Measurements from ENCODE around the gene FADS3. TPM values are rescaled to one million over a fixed set of nuclear protein-coding genes. Genes with fewer than 3 reads are reported as not detected.

FADS3 gene
- total RNA-seq, 1 experiment from 2014 or later = 65.1 TPM

DNA sequence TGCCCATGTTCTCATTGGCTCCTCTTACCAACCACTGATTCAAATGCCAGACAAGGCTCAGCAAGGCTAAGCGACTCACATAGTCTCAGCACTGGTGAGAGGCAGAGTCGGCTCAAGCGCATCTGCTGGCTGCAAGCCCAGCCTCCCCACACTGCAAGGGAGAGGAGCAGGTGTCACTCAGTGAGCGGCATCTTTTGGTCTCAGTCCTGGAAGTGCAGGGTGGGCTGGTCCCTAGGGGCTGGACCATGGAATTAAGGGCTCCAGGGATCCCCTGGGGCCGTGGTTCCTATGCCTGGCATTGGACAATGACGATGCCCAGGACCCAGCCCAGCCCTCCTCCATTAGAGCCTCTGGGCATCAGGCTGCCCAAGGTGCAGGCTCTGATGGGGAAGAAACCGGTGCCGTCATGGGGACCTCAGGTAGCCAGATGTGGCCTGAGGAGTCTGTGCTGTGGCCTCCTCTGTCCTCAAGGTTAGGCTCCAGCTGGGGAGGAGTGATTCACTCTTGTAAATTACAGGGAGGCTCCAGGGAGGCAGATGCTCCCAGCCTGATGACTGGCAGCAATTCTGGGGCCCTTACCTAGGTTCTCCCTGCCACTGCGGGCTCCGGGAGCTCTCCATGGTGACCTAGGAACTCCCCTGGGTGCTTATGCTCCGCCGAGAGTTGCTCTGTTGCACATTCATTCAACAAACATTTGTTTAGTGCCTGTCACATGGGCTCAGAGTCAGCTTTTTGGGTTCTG, 35.2 kb downstream of the FADS3 start:
- no peak for DNase-seq (ENCODE audit: low read depth)

DNA sequence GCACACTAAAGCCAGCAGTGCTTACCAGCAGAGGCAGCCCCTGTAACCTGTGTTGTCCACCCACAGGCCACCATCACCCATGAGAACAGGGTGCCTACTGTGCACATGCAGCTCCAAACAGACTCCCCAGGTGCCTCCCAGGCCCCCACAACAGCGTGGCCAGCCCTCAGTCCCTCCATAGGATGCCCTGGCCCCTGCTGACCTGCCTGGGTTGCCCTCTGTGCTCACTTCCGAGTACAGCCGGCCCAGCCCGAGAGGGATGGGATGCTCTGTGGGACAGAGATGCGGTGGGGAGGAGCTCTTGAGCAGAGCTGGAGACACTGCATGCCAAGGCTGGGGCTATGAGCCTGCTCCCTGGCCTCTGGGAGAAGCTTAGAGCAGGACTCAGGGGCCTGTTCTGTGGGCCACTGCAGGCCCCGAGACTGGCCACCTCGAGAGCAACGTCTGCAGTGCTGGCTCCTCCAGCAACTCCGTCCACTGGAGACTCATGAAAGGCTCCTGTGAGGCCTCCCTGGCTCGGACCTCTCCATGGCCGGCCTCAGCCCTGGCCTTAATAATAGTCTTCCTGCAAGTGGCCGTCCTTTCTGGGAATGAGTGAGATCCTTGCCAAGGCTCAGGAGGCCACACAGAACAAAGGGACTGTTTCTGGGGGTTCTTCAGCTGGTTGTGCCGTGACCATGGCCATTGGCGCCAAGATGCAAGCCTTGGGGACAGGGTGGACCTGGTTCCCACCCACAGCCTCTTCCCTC, 36.2 kb downstream of the FADS3 start:
- no peak for DNase-seq (ENCODE audit: low read depth)

DNA sequence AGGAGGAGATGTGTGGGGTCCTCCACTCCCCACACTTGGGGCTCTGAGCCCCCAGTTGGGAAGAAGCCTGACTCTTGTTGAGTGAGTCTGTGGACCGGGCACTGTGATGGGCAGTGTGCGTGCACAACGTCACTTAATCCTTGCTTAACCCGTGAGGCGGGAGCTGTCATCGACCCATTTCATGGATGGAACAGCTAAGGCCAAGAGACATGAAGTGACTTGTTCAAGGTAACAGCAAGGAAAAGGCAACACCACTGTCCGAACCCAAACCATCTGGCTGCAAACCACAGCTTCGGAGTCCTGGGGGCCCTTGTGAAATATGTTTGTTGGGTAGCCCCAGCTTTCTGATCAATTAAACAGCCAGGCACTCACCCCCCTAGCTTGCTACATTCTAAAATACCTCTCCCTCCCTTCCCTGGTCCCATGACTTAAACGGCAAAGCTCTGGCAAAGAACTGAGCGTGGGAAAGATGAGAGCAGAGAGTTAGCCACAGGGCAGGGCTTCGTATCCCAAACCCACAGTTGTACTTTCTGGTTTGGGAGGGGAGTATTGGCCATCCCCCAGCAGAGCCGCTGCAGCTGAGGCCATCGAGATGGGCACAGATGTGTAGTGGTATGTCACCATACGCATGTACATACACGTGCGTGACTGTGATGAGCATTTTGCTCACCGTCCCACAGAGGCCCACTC, 37.0 kb downstream of the FADS3 start:
- DNase-seq (ENCODE audit: low read depth) = no peak

- no peak for DNase-seq (ENCODE audit: low read depth)
Measured at GRCh38 chr11:61853698-61854169, 37.6 kb downstream of the FADS3 start.

GRCh38 chr11:61851900-61852295, 39.4 kb downstream of the FADS3 start:
- no peak for DNase-seq (ENCODE audit: low read depth)

- no peak for DNase-seq (ENCODE audit: low read depth)
Measured at GRCh38 chr11:61851113-61851899, 40.0 kb downstream of the FADS3 start.

GRCh38 chr11:61850687-61851086, 40.7 kb downstream of the FADS3 start:
- no peak for DNase-seq (ENCODE audit: low read depth)

DNA sequence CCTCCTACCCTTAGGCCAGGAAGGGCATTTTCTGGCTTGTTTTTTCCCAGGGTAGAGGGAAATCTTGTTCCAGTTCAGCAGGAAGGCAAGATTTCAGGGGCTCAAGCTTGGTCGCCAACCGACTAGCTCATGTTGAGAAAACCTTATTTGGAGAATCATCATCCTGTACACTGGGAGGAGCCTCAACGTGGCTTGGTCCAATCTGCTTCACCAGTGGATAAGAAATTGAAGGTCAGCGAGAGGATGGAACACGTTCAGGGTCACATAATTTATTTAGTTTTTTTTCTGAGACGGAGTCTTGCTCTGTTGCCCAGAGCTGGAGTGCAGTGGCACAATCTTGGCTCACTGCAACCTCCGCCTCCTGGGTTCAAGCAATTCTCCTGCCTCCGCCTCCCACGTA, 42.7 kb downstream of the FADS3 start:
- DNase-seq (ENCODE audit: low read depth) = no peak

GRCh38 chr11:61847914-61848581, 43.3 kb downstream of the FADS3 start:
- no peak for DNase-seq (ENCODE audit: low read depth)

- DNase-seq (ENCODE audit: low read depth) = no peak
Measured at GRCh38 chr11:61846362-61847020, 44.9 kb downstream of the FADS3 start.

DNA sequence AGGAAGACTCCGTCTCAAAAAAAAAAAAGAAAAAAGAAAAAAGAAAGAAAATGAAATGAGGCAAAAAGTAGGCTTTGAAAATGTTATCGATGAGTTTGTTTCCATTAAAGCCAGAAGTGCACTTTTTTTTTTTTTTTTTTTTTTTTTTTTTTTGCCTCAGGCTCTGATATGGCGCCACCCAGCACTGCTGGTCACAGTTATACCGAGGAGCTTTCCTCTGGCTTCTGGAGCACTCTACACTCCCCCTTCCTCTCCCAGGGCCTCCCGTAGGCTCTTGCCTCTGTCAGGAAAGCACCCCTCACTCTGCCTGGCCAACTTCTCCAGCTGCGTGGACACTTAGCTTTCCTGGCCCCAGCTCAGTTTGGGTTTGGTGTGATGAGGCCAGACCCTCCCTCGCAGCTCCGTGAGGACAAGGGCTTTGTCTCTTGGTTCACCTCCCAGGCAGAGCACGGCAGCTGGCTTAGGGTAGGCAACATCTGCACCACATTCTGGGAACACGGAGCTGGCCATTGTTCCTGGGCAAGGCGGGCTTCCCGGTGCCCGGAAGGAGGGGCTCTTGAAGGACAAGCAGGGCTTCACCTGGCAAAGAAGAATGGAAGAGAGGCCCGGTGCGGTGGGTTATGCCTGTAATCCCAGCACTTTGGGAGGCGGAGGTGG, 46.3 kb downstream of the FADS3 start:
- no peak for DNase-seq (ENCODE audit: low read depth)

- DNase-seq (ENCODE audit: low read depth) = no peak
Measured at GRCh38 chr11:61842528-61842820, 48.9 kb downstream of the FADS3 start.

GRCh38 chr11:61841636-61842527, 49.5 kb downstream of the FADS3 start:
- DNase-seq (ENCODE audit: low read depth) = no peak

DNA sequence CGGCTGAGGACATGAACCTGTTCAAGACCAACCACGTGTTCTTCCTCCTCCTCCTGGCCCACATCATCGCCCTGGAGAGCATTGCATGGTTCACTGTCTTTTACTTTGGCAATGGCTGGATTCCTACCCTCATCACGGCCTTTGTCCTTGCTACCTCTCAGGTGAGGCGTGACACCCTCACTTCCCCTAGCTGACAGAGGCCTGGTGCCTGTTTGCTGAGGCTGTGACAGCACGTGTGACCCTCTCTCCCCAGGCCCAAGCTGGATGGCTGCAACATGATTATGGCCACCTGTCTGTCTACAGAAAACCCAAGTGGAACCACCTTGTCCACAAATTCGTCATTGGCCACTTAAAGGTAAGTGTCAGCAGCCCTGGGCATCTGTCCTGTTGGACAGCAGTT, 51.0 kb downstream of the FADS3 start:
- no peak for DNase-seq (ENCODE audit: low read depth)

- no peak for DNase-seq (ENCODE audit: low read depth)
Measured at GRCh38 chr11:61839742-61840141, 51.6 kb downstream of the FADS3 start.

DNA sequence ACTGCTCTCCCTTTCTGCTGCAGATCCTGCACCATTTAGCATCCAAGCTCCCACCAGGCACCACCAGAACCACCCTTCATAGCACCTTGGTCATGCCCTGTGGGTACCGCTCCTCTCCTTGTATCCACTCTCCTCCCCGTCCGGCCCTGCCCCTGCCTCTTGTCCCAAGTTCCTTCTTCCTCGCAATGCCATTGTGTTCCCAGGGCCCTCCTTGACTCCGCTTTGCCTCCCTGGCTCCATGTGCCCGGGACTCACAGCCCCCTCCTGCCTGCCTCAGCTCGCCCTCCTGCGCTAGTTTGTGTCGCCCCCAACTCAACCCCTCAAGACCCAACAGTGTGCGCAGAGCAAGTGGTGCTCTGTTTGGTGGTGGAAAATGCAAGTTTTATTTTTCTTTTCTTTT, 52.4 kb downstream of the FADS3 start:
- DNase-seq (ENCODE audit: low read depth) = no peak

- DNase-seq (ENCODE audit: low read depth) = no peak
Measured at GRCh38 chr11:61838501-61838900, 52.8 kb downstream of the FADS3 start.

GRCh38 chr11:61837411-61838005, 53.8 kb downstream of the FADS3 start:
- DNase-seq (ENCODE audit: low read depth) = no peak

- no peak for DNase-seq (ENCODE audit: low read depth)
Measured at GRCh38 chr11:61836193-61836592, 55.2 kb downstream of the FADS3 start.
